DMS114 treated with DMSO at 0.1 percent for 48 hours (cell line): ENCODE data around the gene RELN.
"Not testable (repeated sequence)": the region's sequence is repeated elsewhere in the genome, so short reads cannot be mapped to it uniquely, and the experiment has no call there.

ENCODE experiments used
- DNase-seq: peaks from one replicate; lab custom pipeline; 2025; ENCODE audit not compliant: unreplicated experiment; lab: John Stamatoyannopoulos, UW

Gene RELN

DNA sequence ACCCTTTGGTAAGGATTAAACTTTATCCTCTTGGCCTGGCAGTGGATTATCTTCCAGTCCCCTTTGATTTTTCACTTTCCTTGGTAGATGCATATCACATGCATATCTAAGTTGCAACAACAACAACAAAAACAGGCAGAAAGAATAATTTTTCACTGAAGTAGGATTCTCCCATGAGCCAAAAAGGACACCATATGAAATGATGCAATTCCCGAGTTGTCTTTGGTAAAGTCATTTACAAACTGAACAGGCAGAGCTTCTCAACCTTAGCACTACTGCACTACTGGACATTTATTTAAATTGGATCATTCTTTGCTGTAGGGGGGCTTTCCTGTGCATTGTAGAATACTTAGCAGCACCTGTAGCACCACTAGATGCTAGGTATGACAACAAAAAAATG lies 195.0 kb downstream of the RELN start:
- DNase-seq = no peak

DNA sequence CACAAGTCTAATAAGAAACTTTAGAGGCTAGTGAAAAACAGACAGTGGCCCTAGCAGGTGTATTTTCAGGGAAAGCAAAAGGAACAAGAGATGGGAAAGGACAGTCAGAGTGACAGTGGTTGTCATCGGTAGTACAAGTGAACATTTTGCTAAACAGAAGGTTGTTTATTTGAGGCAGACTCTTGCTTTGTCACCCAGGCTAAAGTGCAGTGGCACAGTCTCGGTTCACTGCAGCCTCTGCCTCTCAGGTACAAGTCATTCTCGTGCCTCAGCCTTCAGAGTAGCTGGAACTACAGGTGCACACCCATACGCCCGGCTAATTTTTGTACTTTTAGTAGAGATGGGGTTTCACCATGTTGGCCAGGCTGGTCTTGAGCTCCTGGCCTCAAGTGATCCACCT lies 195.8 kb downstream of the RELN start:
- DNase-seq = no peak

DNA sequence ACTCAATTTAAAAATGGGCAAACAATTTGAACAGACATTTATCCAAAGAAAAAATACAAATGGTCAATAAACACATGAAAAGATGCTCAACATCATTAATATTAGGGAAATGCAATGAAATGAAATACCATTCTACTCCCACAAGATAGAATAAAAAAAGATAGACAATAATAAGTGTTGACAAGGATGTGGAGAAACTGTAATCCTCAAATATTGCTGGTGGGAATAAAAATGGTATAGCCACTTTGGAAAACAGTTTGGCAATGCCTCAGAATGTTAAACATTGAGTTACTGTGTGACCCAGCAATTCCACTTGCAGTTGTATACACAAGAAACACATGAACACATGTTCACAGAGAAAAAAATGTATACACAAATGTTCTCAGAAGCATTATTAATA lies 197.6 kb downstream of the RELN start:
- no peak for DNase-seq

DNA sequence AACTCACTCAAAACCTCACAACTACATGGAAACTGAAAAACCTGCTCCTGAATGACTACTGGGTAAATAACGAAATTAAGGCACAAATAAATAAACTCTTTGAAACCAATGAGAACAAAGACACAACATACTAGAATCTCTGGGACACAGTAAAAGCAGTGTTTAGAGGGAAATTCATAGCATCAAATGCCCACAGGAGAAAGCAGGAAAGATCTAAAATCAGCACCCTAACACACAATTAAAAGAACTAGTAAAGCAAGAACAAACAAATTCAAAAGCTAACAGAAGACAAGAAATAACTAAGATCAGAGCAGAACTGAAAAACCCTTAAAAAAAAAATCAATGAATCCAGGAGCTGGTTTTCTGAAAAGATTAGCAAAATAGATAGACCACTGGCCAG lies 202.4 kb downstream of the RELN start:
- DNase-seq = not testable (repeated sequence)

DNA sequence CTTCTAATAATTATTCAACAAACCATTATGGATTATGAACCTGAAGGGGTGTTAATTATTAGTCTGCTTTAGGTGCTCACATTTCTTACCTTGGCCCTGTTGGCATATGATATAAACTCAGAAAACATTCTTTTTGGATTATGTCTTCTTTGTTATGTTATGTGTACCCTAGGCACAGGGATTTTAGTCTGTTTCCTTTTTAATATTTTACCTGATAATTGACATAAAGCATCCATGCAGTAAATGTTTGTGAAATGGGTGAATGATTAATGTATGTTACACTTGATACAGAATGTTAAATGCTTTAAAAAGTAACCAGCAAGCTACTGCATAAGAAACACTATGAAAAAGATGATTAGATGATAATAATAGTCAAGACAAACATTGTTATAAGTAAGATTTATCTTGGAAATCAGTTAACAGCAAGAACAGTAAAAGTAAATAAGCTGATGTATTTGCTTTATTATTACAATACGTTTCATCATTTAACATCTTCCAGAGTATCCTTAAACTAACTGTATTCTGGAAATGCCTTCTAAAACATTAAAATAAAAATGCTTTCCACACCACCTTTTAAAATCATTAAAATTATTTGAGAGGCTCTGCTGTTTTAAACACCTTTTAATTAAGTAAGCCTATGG lies 204.7 kb downstream of the RELN start:
- DNase-seq = no peak

DNA sequence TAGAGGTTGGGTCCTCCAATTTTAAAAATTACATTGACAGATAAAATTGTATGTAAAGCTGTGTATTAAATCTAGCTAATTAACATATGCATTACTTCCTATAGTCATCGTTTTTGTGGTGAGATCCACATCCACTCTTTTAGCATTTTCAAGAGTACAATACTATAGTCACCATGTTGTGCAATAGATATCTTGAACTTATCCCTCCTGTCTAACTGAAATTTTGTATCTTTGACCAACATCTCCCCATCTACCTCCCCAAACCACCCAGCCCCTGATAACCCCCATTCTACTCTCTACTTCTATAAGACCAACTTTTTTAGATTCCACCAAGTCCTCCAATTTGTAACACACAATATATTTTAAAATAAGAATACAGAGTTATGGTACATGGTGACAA lies 208.0 kb downstream of the RELN start:
- no peak for DNase-seq

DNA sequence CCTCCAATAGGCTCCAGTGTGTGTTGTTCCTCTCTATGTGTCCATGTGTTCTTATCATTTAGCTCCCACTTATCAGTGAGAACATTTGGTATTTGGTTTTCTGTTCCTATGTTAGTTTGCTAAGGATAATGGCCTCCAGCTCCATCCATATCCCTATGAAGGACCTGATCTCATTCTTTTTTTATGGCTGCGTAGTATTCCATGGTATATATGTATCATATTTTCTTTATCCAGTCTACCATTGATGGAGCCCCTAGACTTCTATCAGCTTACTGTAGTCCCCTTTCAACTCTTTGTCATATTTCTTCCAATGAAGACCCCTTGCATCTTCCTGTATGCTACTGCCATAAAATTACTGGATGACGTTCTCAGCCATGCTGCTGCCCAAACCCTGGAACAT lies 208.9 kb downstream of the RELN start:
- not testable (repeated sequence) for DNase-seq

DNA sequence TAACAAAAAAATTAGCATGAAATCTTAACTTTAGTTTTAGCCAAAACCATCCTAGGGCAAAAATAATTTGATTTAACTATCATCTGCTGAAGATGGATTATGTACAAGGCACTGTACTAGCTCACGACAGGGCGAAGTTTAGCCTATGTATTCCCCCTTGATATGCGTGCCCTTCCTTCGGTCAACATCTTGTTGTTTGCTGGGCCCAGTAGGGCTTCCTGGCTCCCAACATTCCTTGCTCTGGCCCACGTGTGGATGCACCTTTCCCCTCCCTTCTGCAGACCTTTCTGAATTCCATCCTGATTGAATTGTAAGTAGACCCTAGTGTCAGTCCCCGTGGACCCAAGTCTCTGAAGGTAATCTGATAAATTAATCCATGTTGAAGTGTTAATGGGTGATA lies 212.0 kb downstream of the RELN start:
- DNase-seq = no peak

DNA sequence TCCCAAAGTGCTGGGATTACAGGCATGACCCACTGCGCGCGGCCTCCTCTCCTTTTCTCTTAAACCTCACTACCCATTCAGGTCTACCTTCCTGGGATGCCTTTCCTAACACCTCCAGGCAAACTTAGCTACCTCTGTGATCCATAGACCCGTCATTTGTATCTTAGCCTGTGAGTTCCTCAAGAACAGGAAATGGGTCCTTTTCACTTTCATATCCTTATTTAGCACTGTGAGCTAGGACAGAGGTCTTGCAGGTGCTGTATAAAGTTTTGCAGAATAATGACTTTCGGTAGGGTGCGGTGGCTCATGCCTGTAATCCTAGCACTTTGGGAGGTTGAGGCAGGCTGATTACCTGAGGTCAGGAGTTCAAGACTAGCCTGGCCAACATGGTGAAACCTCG lies 215.7 kb downstream of the RELN start:
- no peak for DNase-seq

DNA sequence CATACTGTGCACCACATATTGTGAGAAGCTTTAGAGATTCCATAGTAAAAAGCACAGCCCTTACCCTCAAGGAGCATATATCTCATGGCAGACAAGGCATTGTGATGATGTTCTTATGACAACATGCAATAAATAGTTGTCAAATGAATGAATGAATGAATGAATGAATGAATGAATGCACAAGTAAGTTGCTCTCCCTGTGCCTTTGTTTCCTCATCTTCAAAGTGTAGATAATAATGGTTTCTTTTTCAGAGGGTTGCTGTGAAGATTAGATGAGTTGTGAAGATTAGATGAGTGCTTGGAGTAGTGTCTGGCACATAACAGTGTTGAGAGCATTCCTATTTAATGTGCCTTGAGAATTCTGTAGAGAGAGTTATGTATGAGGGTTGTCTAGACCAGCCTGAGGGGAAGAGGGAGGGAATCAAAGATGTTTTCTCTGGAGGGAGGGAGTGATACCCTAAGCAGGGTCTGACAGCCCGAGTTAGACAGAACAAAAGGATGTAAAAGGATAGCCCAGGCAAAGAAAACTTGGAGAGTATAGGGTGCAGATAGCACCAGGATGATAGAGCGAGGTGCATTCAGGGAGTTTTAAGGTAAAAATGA lies 217.2 kb downstream of the RELN start:
- no peak for DNase-seq

DNA sequence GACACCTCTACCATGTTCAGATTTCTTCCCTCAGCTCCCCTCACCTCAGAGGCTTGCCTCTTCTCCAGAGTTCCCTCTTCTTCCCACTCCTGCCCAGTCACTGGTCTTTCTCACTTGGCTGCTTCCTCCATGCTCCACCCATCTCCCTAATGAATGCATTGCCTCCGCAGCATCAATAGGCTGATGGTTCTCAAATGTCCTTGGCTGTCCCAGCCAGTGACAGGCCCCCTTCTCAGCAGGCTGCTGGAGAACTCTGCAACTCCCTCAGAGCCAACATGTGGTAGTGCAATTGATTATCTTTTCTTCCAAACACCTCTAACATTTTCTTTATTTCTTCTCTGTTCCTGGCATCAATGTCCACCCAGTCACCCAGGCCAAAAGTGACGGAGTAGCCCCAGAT lies 218.2 kb downstream of the RELN start:
- DNase-seq = no peak

DNA sequence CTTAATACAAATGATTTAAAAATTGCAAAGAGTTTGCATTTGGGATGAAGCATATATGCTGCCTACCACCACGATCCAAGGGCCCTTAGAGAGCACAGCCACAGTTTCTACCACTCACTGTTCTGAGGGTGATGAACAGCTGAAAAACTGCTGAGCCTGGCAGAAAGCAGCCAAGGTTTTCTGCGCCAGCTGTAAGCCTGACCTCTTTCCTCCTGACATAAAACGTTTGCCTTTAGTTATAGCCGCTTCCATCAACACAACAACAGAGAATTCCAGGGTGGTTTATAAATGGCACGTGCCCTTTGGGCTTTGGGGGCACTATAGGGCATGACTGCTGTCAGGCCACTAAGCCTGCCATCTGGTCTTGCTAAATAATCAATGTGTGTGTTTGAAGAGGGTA lies 222.8 kb downstream of the RELN start:
- no peak for DNase-seq

DNA sequence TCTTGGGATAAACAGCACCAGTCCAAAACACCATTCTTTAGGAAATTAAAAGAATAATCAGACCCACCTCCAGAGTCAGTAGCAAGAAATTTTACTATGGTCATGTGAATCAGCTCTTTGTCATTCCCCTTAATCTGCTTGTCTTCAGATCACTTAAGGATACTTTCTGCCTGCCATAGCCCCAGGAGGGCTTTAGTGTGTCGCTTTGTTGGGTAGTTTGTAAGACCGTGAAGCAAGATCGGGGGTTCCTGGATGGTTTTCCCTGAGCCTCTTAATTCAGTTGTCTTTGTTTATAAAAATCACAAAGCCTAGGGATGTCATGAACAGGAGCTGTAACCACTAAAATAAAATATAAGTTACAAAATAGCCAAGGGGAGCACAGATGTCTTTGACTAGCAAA lies 223.6 kb downstream of the RELN start:
- DNase-seq = no peak

DNA sequence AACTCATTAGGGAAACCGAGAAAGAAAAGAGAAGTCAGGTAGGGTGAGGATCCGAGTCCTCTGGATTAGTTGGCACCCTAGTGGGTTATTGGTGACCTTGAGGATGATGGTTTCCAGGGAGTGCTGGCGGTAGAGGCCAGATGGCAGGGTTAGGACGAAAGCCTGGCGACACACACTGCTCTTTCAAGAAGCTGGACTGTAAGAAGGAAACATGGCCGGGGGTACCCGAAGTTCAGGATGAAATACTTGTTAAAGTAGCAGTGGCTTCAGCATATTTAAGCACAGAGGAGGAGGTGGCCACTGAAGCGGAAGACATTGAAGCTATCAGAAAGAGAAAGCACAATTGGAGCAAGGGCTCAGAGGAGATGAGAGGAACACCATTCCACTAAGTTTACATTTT lies 224.6 kb downstream of the RELN start:
- DNase-seq = no peak

DNA sequence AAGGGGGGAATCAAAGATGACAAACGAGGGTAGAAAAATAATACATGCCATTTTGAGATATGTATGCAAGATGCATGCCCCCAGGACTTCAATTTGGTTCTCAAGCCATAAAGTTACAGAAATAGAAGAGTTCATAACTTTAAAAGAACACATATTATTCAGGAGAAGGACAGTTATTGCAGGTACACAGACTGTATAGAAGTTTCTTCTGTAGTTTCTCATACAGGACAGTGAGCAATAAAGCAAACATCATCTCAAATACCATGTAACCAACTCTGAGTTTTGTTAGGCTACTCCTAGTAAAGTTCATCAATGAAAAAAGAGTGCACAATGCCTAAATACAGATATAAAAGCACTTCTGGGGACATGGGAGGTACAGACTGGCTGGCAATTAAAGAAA lies 226.6 kb downstream of the RELN start:
- DNase-seq = no peak

DNA sequence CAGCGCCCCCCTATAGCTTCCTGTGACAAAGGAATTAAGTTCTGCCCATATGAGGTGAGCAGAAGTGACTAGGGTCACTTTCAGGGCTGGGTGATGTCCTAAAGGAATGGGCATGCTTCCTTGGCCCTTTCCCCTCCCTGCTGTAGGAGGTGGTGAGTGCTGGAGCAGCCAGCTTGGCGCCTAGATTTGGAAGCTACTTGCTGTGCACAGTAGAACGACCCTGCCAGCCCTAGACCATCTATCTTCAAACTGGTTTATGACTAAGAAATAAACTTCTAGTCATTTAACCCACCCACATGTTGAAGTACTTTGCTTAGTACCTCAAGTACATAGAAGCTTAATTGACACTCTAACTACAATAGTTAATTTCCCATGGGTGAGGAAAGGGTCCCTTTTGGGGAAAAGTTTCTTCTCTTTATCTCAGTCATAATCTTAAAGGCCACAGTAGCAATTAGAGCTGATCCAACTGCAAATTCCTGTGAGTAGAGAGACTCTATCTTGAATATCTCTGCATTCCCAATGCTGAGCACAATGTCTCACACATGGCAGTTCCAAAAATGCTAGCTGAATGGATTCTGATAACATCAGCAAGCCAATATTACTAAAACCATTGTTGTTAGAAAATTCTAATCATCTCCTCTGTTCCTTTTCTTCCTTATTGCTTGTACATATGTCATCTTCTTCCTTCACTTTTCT lies 227.2 kb downstream of the RELN start:
- no peak for DNase-seq

DNA sequence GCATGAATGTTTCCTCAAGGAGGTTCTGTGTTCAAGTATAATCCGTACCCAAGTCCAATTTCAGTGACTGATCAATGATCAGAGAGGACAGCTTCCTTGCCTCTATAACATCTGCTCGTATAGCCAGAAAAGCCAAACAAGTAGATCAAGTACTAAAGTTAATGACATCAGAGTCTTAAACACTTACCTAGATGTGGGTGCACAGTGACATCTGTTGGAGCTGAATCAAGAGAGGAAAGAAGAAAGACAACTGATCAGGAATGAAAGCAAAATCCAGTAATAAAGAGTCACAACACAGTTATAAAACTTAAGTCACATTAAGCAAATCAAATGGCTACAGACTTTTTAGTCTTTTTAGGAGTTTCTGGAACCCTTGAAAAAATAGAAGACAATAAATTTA lies 236.5 kb downstream of the RELN start:
- no peak for DNase-seq

DNA sequence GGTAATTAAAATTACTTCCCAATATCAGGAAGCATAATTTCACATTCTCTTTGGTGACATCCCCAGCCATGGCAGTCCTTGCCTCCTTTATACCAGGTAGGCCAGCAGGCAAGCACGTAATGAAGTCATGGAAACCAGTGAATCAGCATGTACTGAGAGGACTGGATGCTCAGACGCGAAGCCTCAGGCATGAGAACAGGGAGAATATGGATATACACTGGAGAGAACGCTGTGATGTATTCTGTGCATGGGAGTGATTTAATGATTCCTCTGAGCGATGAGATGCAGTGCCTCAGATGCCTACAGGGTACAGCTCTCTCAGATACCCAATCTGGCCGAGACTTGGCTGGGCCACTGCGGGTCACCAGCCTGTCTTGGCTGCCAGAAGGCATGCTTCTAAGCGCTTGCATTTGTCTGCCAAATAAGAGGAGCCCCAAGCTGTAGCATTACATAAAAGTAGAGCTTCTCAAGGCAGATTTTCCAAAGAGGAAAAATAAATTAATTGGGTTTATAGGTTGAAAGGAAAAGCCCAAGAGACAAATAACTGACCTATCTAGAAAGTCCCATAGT lies 238.1 kb downstream of the RELN start:
- no peak for DNase-seq

DNA sequence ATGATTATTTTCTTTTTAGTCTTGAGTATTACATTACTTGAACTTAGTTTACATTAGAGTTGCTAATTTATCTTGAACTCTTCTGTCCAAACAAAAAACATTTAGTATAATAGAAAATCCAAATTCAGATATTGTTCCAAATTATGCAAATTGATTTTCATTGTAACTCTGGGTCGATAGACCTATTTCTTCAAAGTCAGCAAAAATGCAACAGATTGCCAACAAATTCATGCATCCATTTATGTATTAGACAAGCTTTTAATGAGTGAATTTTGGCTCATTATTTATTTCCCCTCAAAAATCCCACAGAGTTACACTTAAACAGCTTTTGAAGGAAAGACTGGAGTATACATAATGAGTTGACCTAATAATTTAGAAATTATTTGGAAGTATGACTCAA lies 240.8 kb downstream of the RELN start:
- DNase-seq = no peak

DNA sequence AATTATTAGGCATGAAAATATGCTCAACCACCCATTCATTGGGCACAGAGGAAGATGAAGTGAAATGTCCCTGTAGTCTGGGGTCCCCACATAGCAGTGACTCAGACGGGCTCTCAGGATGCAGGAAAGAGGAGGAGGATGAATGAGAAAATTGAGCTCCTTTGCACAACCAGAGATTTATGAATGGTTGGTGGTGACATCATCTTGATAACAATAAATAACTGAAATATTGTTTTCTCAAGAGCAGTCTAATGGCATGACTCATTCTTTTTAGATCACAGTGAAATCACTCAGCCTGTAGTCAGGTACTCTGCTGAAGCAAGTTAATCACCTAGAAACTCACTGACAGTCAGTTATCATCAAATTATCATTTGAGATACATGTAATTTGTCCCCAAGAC lies 254.1 kb downstream of the RELN start:
- DNase-seq = no peak

DNA sequence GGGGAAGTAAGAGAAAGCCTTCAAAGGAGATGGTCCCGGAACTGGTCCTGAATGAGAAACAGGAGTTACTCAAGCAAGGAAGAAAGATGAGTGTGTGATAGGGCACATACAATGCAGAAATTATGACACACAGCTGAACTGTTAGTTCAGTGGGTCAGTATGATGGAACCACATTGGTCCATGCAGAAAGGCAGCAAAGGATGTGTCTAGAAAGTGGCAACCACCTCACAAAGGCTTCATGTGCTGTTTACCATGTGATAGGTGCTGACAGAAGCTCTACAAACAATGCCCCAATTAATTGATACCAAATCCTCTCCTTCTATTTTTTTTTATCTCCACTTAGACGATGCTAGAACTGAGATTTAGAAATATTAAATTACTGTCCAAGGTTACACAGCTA lies 258.3 kb downstream of the RELN start:
- DNase-seq = no peak

DNA sequence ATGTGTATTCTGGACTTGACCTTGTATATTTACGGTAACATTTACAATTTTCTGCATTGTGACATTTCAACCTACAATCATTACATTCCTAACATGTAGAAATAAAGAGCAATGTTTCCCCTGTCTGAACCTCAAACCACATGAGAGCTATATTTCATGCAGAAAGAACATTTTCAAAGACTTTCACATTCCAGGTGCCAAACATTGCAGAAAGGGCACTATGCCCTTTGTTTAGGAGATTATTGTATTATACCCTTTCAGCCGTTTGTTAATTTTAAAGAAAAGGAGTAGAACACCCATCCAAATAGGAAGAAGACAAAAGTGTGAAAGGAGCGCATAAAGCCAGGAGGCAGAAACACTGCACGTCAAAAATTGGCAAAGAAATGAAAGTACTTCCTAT lies 260.4 kb downstream of the RELN start:
- no peak for DNase-seq
